Lower lobe of right lung (tissue), 2 donors: ENCODE results near the gene POMP. TPM values are rescaled to one million over a fixed set of nuclear protein-coding genes. Genes with fewer than 3 reads are reported as not detected.

Source experiments
- ATAC-seq, 2 donors: fragments of 200-7000 bp; cut with Tn5 transposase; one replicate each; pipeline ENCODE4 v1.9.1; 2020 to 2022; ENCODE audit warnings: mild to moderate bottlenecking in 2 of 2, moderate library complexity in 2 of 2
- DNase-seq: peaks from one replicate; pipeline ENCODE4 v3.0.0-alpha.2; 2020
- H3K27ac ChIP-seq: fragments of 200-600 bp; one replicate; pipeline ENCODE4 v1.8.0; 2022
- H3K27me3 ChIP-seq: fragments of 200-600 bp; one replicate; pipeline ENCODE4 v1.8.0; 2022; ENCODE audit warnings: low read depth
- H3K36me3 ChIP-seq: fragments of 200-600 bp; one replicate; pipeline ENCODE4 v1.8.0; 2022; ENCODE audit warnings: mild to moderate bottlenecking
- H3K4me1 ChIP-seq: fragments of 200-600 bp; one replicate; pipeline ENCODE4 v1.8.0; 2022
- H3K4me3 ChIP-seq: fragments of 200-600 bp; one replicate; pipeline ENCODE4 v1.8.0; 2022; ENCODE audit warnings: mild to moderate bottlenecking
- H3K9me3 ChIP-seq: fragments of 200-600 bp; one replicate; pipeline ENCODE4 v1.8.0; 2022
- CTCF ChIP-seq: fragments of 200-600 bp; IDR thresholded peaks from one replicate; pipeline ENCODE4 v1.8.0; 2022; ENCODE audit warnings: antibody characterized with exemption, mild to moderate bottlenecking
- intact Hi-C: fragments of 100-400 bp; cut with DNase I; formaldehyde crosslinking; loops from one replicate; pipeline ENCODE4 v1.11.0; 2022
- long read RNA-seq: library from polyadenylated mRNA; unstranded; transcript quantifications from one replicate; pipeline ENCODE4 v2.0.0, GENCODE V29; 2021
- total RNA-seq: library from RNA; stranded (reverse); fragmentation: NEBNext Ultra II Directional; extraction: Animal tissue kit (Norgen Biotek cat#: 25700); gene quantifications from one replicate; pipeline ENCODE4 v1.2.1, GENCODE V29; 2021
- donor health status: DM: no; HTN: yes; CAD: no; lungs with severe emphysema.

Gene POMP
- 58.7 TPM for total RNA-seq
- long read RNA-seq, transcript POMP-201 (6 exons, 1,330 nt), result major isoform, 150 of 156 reads
- long read RNA-seq, partial matches to known transcripts, result 4 of 156 reads
- long read RNA-seq, other reads (novel, unspliced or antisense), result 2 of 156 reads

- intact Hi-C loops, result no loop called here
- Histone ChIP-seq H3K27ac (peak within 1 kb of the TSS; percentile 93), H3K9me3 (no peaks in the 10 kb centered on the region), H3K27me3 (no peaks in the 10 kb centered on the region), H3K36me3 (peaks cover 27% of the 10 kb centered on the region), H3K4me1 (peaks cover 53% of the 10 kb centered on the region), H3K4me3 (peak within 1 kb of the TSS; percentile 87)
- peak; percentile 95 for DNase-seq
- TF ChIP-seq CTCF, result no peak
- peak; percentile 99 for ATAC-seq
Observed at GRCh38 chr13:28658796-28659620, at the start of gene POMP. Gene POMP, plus strand, starts transcription at chr13:28659130. Its CDS starts 55 bp downstream, at chr13:28659185.

DNA sequence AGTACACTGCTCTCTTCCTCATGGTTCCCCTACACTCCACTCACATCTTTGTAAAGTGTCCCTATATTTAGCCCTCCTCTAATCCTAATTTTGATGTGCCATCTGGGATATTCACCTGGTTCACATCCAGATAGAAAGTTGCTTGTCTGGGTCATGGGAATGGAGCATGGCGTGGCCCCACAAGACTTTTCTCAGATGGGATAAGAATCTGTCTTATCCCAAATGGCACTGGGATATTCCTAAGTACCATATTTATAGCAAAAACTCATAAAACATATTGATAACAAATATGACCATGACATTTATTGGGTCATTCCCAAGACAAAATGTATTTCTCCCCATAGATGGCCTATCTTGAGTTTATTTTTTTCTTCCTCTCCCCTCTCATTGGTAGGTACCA lies 49.5 kb upstream of the POMP start:
- TF ChIP-seq CTCF, result no peak
- ATAC-seq, result no peak

GRCh38 chr13:28609926-28610325 lies 49.0 kb upstream of the POMP start:
- intact Hi-C loops, result no loop called here
- Histone ChIP-seq H3K27me3 (no peaks in the 10 kb centered on the region), H3K4me1 (peaks cover 4% of the 10 kb centered on the region), H3K36me3 (no peaks in the 10 kb centered on the region), H3K4me3 (no peak overlapping the region), H3K9me3 (no peaks in the 10 kb centered on the region), H3K27ac (no peak overlapping the region)
- ATAC-seq, result no peak
- no peak for TF ChIP-seq CTCF
- no peak for DNase-seq

More for the DNA sequence above, 49.5 kb upstream of the POMP start:
- no peaks in the 10 kb centered on the region for H3K9me3 ChIP-seq
- no peak for DNase-seq
- H3K36me3 ChIP-seq, result no peaks in the 10 kb centered on the region
- H3K27ac ChIP-seq, result no peak overlapping the region
- H3K4me1 ChIP-seq, result peaks cover 4% of the 10 kb centered on the region
- H3K4me3 ChIP-seq, result no peak overlapping the region
- no peaks in the 10 kb centered on the region for H3K27me3 ChIP-seq
- intact Hi-C loops, result no loop called here

DNA sequence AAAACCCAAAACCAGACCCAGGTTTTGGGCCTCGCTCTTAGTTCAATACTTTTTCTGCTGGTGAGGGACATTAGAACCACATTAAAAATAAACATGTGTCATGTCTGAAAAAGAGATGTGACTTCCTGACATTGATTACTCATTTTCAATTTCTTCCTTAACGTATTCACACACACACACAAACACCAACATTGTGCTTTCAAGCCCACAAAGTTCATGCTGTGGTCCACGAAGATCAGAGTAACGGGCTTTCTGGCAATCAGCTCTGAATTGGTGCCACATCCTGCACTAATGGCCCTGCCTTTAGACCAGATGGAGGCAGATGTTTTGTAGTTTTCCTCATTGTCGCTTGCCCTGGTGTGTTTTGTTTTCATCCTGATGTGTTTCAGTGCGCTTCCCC lies 47.9 kb upstream of the POMP start:
- no peaks in the 10 kb centered on the region for H3K27me3 ChIP-seq
- no peak for ATAC-seq
- no peak overlapping the region for H3K4me3 ChIP-seq
- peaks cover 4% of the 10 kb centered on the region for H3K4me1 ChIP-seq
- H3K9me3 ChIP-seq, result no peaks in the 10 kb centered on the region
- intact Hi-C loops, result no loop called here
- no peak for DNase-seq
- no peak overlapping the region for H3K27ac ChIP-seq
- no peak for TF ChIP-seq CTCF
- no peaks in the 10 kb centered on the region for H3K36me3 ChIP-seq

GRCh38 chr13:28611654-28612131 lies 47.2 kb upstream of the POMP start:
- Histone ChIP-seq H3K27me3 (no peaks in the 10 kb centered on the region), H3K4me3 (no peak overlapping the region), H3K36me3 (no peaks in the 10 kb centered on the region), H3K9me3 (no peaks in the 10 kb centered on the region), H3K4me1 (peaks cover 4% of the 10 kb centered on the region), H3K27ac (no peak overlapping the region)
- intact Hi-C loops, result no loop called here
- ATAC-seq, result peak; percentile 41 to 64
- no peak for DNase-seq
- no peak for TF ChIP-seq CTCF
